GM23338 (cell line): ENCODE measurements around the gene FAM83B.

ENCODE experiments used
- CREB1 ChIP-seq: fragments of 250-450 bp; sonication (Bioruptor Pico); IDR thresholded peaks from 2 replicates; pipeline ENCODE4 v1.5.0; 2020; ENCODE audit warnings: low read depth, mild to moderate bottlenecking, moderate library complexity
- CTCF ChIP-seq, 2 experiments: fragments of 200-600 bp in 1 of 2; sonication (generic) in 1 of 2; conservative IDR thresholded peaks; 2 replicates each; pipeline versions ENCODE4 v1.5.1 to v1.6.1; 2016 to 2017; ENCODE audit warnings: antibody characterized with exemption in 2 of 2, low read depth in 2 of 2, mild to moderate bottlenecking in 2 of 2, moderate library complexity in 1 of 2
- ETS1 ChIP-seq: IDR thresholded peaks from 2 replicates; pipeline ENCODE4 v1.6.1; 2016; ENCODE audit warnings: antibody characterized with exemption
- EZH2 ChIP-seq: fragments of 200-600 bp; sonication (generic); IDR thresholded peaks from one replicate; pipeline ENCODE4 v1.8.0; 2017; ENCODE audit warnings: antibody characterized with exemption, mild to moderate bottlenecking, low read depth; ENCODE audit not compliant: unreplicated experiment
- EZH2phosphoT487 ChIP-seq: fragments of 200-600 bp; sonication (generic); IDR thresholded peaks from one replicate; pipeline ENCODE4 v1.8.1; 2018; ENCODE audit warnings: antibody characterized with exemption; ENCODE audit not compliant: unreplicated experiment
- NANOG ChIP-seq: IDR thresholded peaks from 2 replicates; pipeline ENCODE4 v1.6.1; 2016; ENCODE audit warnings: antibody characterized with exemption, borderline replicate concordance
- POLR2AphosphoS5 ChIP-seq: IDR thresholded peaks from 2 replicates; pipeline ENCODE4 v1.6.1; 2016; ENCODE audit warnings: antibody characterized with exemption, low read depth
- STAT1 ChIP-seq: IDR thresholded peaks from one replicate; pipeline ENCODE4 v1.6.1; 2016; ENCODE audit warnings: antibody characterized with exemption; ENCODE audit not compliant: unreplicated experiment
- ZNF114 ChIP-seq: fragments of 250-450 bp; sonication (Bioruptor Pico); IDR thresholded peaks from 2 replicates; pipeline ENCODE4 v1.5.0; 2020; ENCODE audit warnings: mild to moderate bottlenecking, moderate library complexity
- ZNF331 ChIP-seq: fragments of 250-450 bp; sonication (Bioruptor Pico); IDR thresholded peaks from 2 replicates; pipeline ENCODE4 v1.5.0; 2020; ENCODE audit warnings: low read depth, mild to moderate bottlenecking, moderate library complexity
- TF ChIP-seq, protein P1 (sequence below): IDR thresholded peaks from one replicate; pipeline ENCODE4 v1.6.1; 2018; ENCODE audit warnings: antibody characterized with exemption; ENCODE audit not compliant: unreplicated experiment

- TF ChIP-seq CTCF (conservative IDR thresholded peaks at IDR 0.05; ENCODE audit: low read depth in 2 of 2) (no peak), POLR2AphosphoS5 (no peak), EZH2phosphoT487 (no peak), ETS1 (no peak), EZH2 (no peak), ZNF114 (CRISPR knock-in tag) (no peak), CREB1 (CRISPR knock-in tag) (no peak), STAT1 (no peak), ZNF331 (CRISPR knock-in tag) (no peak), NANOG (no peak)
- TF ChIP-seq, protein P1, sequence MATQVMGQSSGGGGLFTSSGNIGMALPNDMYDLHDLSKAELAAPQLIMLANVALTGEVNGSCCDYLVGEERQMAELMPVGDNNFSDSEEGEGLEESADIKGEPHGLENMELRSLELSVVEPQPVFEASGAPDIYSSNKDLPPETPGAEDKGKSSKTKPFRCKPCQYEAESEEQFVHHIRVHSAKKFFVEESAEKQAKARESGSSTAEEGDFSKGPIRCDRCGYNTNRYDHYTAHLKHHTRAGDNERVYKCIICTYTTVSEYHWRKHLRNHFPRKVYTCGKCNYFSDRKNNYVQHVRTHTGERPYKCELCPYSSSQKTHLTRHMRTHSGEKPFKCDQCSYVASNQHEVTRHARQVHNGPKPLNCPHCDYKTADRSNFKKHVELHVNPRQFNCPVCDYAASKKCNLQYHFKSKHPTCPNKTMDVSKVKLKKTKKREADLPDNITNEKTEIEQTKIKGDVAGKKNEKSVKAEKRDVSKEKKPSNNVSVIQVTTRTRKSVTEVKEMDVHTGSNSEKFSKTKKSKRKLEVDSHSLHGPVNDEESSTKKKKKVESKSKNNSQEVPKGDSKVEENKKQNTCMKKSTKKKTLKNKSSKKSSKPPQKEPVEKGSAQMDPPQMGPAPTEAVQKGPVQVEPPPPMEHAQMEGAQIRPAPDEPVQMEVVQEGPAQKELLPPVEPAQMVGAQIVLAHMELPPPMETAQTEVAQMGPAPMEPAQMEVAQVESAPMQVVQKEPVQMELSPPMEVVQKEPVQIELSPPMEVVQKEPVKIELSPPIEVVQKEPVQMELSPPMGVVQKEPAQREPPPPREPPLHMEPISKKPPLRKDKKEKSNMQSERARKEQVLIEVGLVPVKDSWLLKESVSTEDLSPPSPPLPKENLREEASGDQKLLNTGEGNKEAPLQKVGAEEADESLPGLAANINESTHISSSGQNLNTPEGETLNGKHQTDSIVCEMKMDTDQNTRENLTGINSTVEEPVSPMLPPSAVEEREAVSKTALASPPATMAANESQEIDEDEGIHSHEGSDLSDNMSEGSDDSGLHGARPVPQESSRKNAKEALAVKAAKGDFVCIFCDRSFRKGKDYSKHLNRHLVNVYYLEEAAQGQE = no peak
Observed at GRCh38 chr6:54980511-54981275, 134.1 kb downstream of the FAM83B start.
